ENCODE data around the gene NAALADL2.
"Not testable (repeated sequence)": the region's sequence is repeated elsewhere in the genome, so short reads cannot be mapped to it uniquely, and the experiment has no call there.

The NAALADL2 gene

GRCh38 chr3:175479175-175479574 is 620.0 kb downstream of the NAALADL2 start:
- DNase-seq (ENCODE audit: low read depth in 2 of 2): no peak

GRCh38 chr3:175479800-175480199 is 620.7 kb downstream of the NAALADL2 start:
- no peak for DNase-seq (ENCODE audit: low read depth in 2 of 2)

- no peak for DNase-seq (ENCODE audit: low read depth in 2 of 2)
Measured at GRCh38 chr3:175484666-175485065, 625.5 kb downstream of the NAALADL2 start.

GRCh38 chr3:175485436-175485835 is 626.3 kb downstream of the NAALADL2 start:
- no peak for DNase-seq (ENCODE audit: low read depth in 2 of 2)

GRCh38 chr3:175486255-175486654 is 627.1 kb downstream of the NAALADL2 start:
- no peak for DNase-seq (ENCODE audit: low read depth in 2 of 2)

GRCh38 chr3:175489406-175489805 is 630.3 kb downstream of the NAALADL2 start:
- no peak for DNase-seq (ENCODE audit: low read depth in 2 of 2)

- DNase-seq (ENCODE audit: low read depth in 2 of 2): no peak
Measured at GRCh38 chr3:175493301-175493700, 634.2 kb downstream of the NAALADL2 start.

- no peak for DNase-seq (ENCODE audit: low read depth in 2 of 2)
Measured at GRCh38 chr3:175495331-175495730, 636.2 kb downstream of the NAALADL2 start.

- DNase-seq (ENCODE audit: low read depth in 2 of 2): no peak
Measured at GRCh38 chr3:175502155-175502554, 643.0 kb downstream of the NAALADL2 start.

GRCh38 chr3:175511219-175511785 is 652.2 kb downstream of the NAALADL2 start:
- no peak for DNase-seq (ENCODE audit: low read depth in 2 of 2)

GRCh38 chr3:175512700-175513099 is 653.6 kb downstream of the NAALADL2 start:
- DNase-seq (ENCODE audit: low read depth in 2 of 2): no peak

- DNase-seq (ENCODE audit: low read depth in 2 of 2): no peak
Measured at GRCh38 chr3:175518459-175518858, 659.3 kb downstream of the NAALADL2 start.

GRCh38 chr3:175521406-175521805 is 662.3 kb downstream of the NAALADL2 start:
- DNase-seq (ENCODE audit: low read depth in 2 of 2): no peak

GRCh38 chr3:175526191-175526590 is 667.1 kb downstream of the NAALADL2 start:
- no peak for DNase-seq (ENCODE audit: low read depth in 2 of 2)

GRCh38 chr3:175526609-175527280 is 667.6 kb downstream of the NAALADL2 start:
- no peak for DNase-seq (ENCODE audit: low read depth in 2 of 2)

- not testable (repeated sequence) for DNase-seq (ENCODE audit: low read depth in 2 of 2)
Measured at GRCh38 chr3:175528693-175529092, 669.6 kb downstream of the NAALADL2 start.

GRCh38 chr3:175535351-175535750 is 676.2 kb downstream of the NAALADL2 start:
- no peak for DNase-seq (ENCODE audit: low read depth in 2 of 2)

GRCh38 chr3:175546115-175546514 is 687.0 kb downstream of the NAALADL2 start:
- DNase-seq (ENCODE audit: low read depth in 2 of 2): no peak

GRCh38 chr3:175552929-175553328 is 693.8 kb downstream of the NAALADL2 start:
- no peak for DNase-seq (ENCODE audit: low read depth in 2 of 2)

GRCh38 chr3:175554801-175555200 is 695.7 kb downstream of the NAALADL2 start:
- no peak for DNase-seq (ENCODE audit: low read depth in 2 of 2)

GRCh38 chr3:175558261-175558660 is 699.1 kb downstream of the NAALADL2 start:
- no peak for DNase-seq (ENCODE audit: low read depth in 2 of 2)

- DNase-seq (ENCODE audit: low read depth in 2 of 2): no peak
Measured at GRCh38 chr3:175564363-175564762, 705.2 kb downstream of the NAALADL2 start.

- no peak for DNase-seq (ENCODE audit: low read depth in 2 of 2)
Measured at GRCh38 chr3:175571096-175571495, 712.0 kb downstream of the NAALADL2 start.

- no peak for DNase-seq (ENCODE audit: low read depth in 2 of 2)
Measured at GRCh38 chr3:175573226-175573625, 714.1 kb downstream of the NAALADL2 start.
